SH-SY5Y (cell line): ENCODE data around the gene PPP1R12B.

Source experiments
- GATA2 ChIP-seq: IDR thresholded peaks from 2 replicates; pipeline ENCODE4 v1.6.1; 2011; ENCODE audit warnings: mild to moderate bottlenecking, low read depth, low read length
- GATA3 ChIP-seq: IDR thresholded peaks from 2 replicates; pipeline ENCODE4 v1.6.1; 2011; ENCODE audit warnings: low read depth, mild to moderate bottlenecking, low read length, moderate library complexity

Gene PPP1R12B

GRCh38 chr1:202323731-202324130, 24.8 kb upstream of the PPP1R12B start:
- TF ChIP-seq GATA3 (no peak), GATA2 (no peak)

- TF ChIP-seq GATA3, result no peak
- no peak for TF ChIP-seq GATA2
Measured at GRCh38 chr1:202324646-202325045, 23.9 kb upstream of the PPP1R12B start.

GRCh38 chr1:202329891-202330290, 18.6 kb upstream of the PPP1R12B start:
- TF ChIP-seq GATA3, result no peak

- TF ChIP-seq GATA2, result no peak
- TF ChIP-seq GATA3, result no peak
Measured at GRCh38 chr1:202333861-202334260, 14.6 kb upstream of the PPP1R12B start.

- no peak for TF ChIP-seq GATA3
- no peak for TF ChIP-seq GATA2
Measured at GRCh38 chr1:202343652-202344349, 4.7 kb upstream of the PPP1R12B start.

GRCh38 chr1:202348005-202348508, 442 bp upstream of the PPP1R12B start:
- TF ChIP-seq GATA3, result peak; percentile 23; the same call in 1 of the 2 replicates
- peak; percentile 47; the same call in 1 of the 2 replicates for TF ChIP-seq GATA2

GRCh38 chr1:202349206-202349928, 868 bp downstream of the PPP1R12B start:
- TF ChIP-seq GATA3, result no peak
- peak; percentile 25; the same call in 1 of the 2 replicates for TF ChIP-seq GATA2

- TF ChIP-seq GATA3 (no peak), GATA2 (no peak)
Measured at GRCh38 chr1:202351725-202352124, 3.2 kb downstream of the PPP1R12B start.

GRCh38 chr1:202355944-202356553, 7.5 kb downstream of the PPP1R12B start:
- TF ChIP-seq GATA3, result no peak
- TF ChIP-seq GATA2, result no peak

- TF ChIP-seq GATA2 (no peak), GATA3 (no peak)
Measured at GRCh38 chr1:202357506-202357905, 9.0 kb downstream of the PPP1R12B start.

- no peak for TF ChIP-seq GATA2
- TF ChIP-seq GATA3, result no peak
Measured at GRCh38 chr1:202361224-202361623, 12.7 kb downstream of the PPP1R12B start.

GRCh38 chr1:202361701-202362100, 13.2 kb downstream of the PPP1R12B start:
- TF ChIP-seq GATA3 (no peak), GATA2 (no peak)

- TF ChIP-seq GATA2, result no peak
- no peak for TF ChIP-seq GATA3
Measured at GRCh38 chr1:202362212-202362611, 13.7 kb downstream of the PPP1R12B start.

- TF ChIP-seq GATA3 (no peak), GATA2 (no peak)
Measured at GRCh38 chr1:202365092-202365815, 16.8 kb downstream of the PPP1R12B start.

- no peak for TF ChIP-seq GATA3
- no peak for TF ChIP-seq GATA2
Measured at GRCh38 chr1:202367271-202367670, 18.8 kb downstream of the PPP1R12B start.
